Trophoblast cell (in vitro differentiated cells and primary cell): ENCODE measurements around the gene AMOT.

Experiments used
- DNase-seq, 2 donors: peaks; one replicate each; pipeline ENCODE4 v3.0.0-alpha.2; 2016
- H2AFZ ChIP-seq: 2 replicates; pipeline ENCODE4 v1.6.1; 2013; ENCODE audit warnings: low read length, moderate library complexity, mild to moderate bottlenecking; ENCODE audit not compliant: insufficient read depth, poor library complexity
- H2AK5ac ChIP-seq: 2 replicates; pipeline ENCODE4 v1.6.1; 2013; ENCODE audit warnings: mild to moderate bottlenecking, low read length
- H2BK120ac ChIP-seq: 2 replicates; pipeline ENCODE4 v1.6.1; 2013; ENCODE audit warnings: low read length, mild to moderate bottlenecking, moderate library complexity; ENCODE audit not compliant: insufficient read depth, poor library complexity
- H2BK12ac ChIP-seq: 2 replicates; pipeline ENCODE4 v1.6.1; 2013; ENCODE audit warnings: mild to moderate bottlenecking, low read length, moderate library complexity
- H2BK5ac ChIP-seq: 2 replicates; pipeline ENCODE4 v1.6.1; 2013; ENCODE audit warnings: low read length, low read depth, moderate library complexity, mild to moderate bottlenecking; ENCODE audit not compliant: poor library complexity
- H3K14ac ChIP-seq: 2 replicates; pipeline ENCODE4 v1.6.1; 2013; ENCODE audit warnings: mild to moderate bottlenecking, low read length
- H3K18ac ChIP-seq: 2 replicates; pipeline ENCODE4 v1.6.1; 2013; ENCODE audit warnings: mild to moderate bottlenecking, low read length
- H3K23ac ChIP-seq: 2 replicates; pipeline ENCODE4 v1.6.1; 2013; ENCODE audit warnings: low read length
- H3K27ac ChIP-seq: 2 replicates; pipeline ENCODE4 v1.5.1; 2013; ENCODE audit warnings: low read depth, mild to moderate bottlenecking, inconsistent platforms, low read length, moderate library complexity
- H3K27me3 ChIP-seq: 2 replicates; pipeline ENCODE4 v1.6.1; 2013; ENCODE audit warnings: inconsistent platforms, mild to moderate bottlenecking, low read length, moderate library complexity; ENCODE audit not compliant: insufficient read depth
- H3K36me3 ChIP-seq, 2 experiments: 1 replicate in 1 of 2; 2 replicates in 1 of 2; pipeline ENCODE4 v1.6.1; 2013; ENCODE audit warnings: low read length in 2 of 2, mild to moderate bottlenecking in 2 of 2, moderate library complexity in 1 of 2; ENCODE audit not compliant: insufficient read depth in 2 of 2, control insufficient read depth in 1 of 2
- H3K4ac ChIP-seq: 2 replicates; pipeline ENCODE4 v1.6.1; 2013; ENCODE audit warnings: low read depth, mild to moderate bottlenecking, low read length, moderate library complexity
- H3K4me1 ChIP-seq, 2 experiments: 1 replicate in 1 of 2; 2 replicates in 1 of 2; pipeline ENCODE4 v1.6.1; 2013; ENCODE audit warnings: low read length in 2 of 2, mild to moderate bottlenecking in 2 of 2, moderate library complexity in 1 of 2; ENCODE audit not compliant: insufficient read depth in 2 of 2, control insufficient read depth in 1 of 2
- H3K4me2 ChIP-seq: 2 replicates; pipeline ENCODE4 v1.6.1; 2013; ENCODE audit warnings: inconsistent platforms, mild to moderate bottlenecking, low read length, moderate library complexity
- H3K4me3 ChIP-seq: 2 replicates; pipeline ENCODE4 v1.5.1; 2013; ENCODE audit warnings: mild to moderate bottlenecking, low read depth, low read length, inconsistent platforms
- H3K79me1 ChIP-seq: one replicate; pipeline ENCODE4 v1.6.1; 2013; ENCODE audit warnings: low read length
- H3K79me2 ChIP-seq: 2 replicates; pipeline ENCODE4 v1.6.1; 2013; ENCODE audit warnings: low read length, mild to moderate bottlenecking; ENCODE audit not compliant: control insufficient read depth, insufficient read depth, poor library complexity
- H3K9ac ChIP-seq: 2 replicates; pipeline ENCODE4 v1.6.1; 2013; ENCODE audit warnings: mild to moderate bottlenecking, low read length
- H3K9me3 ChIP-seq: 2 replicates; pipeline ENCODE4 v1.6.1; 2013; ENCODE audit warnings: low read depth, mild to moderate bottlenecking, control low read depth, inconsistent platforms, low read length; ENCODE audit not compliant: insufficient read depth
- H4K12ac ChIP-seq: 2 replicates; pipeline ENCODE4 v1.6.1; 2013; ENCODE audit warnings: low read depth, mild to moderate bottlenecking, low read length, moderate library complexity
- H4K8ac ChIP-seq: 2 replicates; pipeline ENCODE4 v1.6.1; 2013; ENCODE audit warnings: low read depth, mild to moderate bottlenecking, low read length, moderate library complexity
- H4K91ac ChIP-seq: one replicate; pipeline ENCODE4 v1.6.1; 2013; ENCODE audit warnings: low read depth, mild to moderate bottlenecking, low read length, moderate library complexity
- WGBS: extraction: QIAGEN DNeasy Blood & Tissue Kit; methylation state at CpG from one replicate; pipeline ENCODE4 v1.1.7; 2013; ENCODE audit warnings: missing lambda C conversion rate; ENCODE audit not compliant: insufficient read length, insufficient coverage; ENCODE audit errors: extremely low coverage; 5-methylcytosine and 5-hydroxymethylcytosine counted together

The AMOT gene

GRCh38 chrX:112784692-112785091 lies 55.9 kb downstream of the AMOT start:
- Histone ChIP-seq H3K27me3 (no peaks in the 10 kb centered on the region), H3K79me1 (no peaks in the 10 kb centered on the region), H3K14ac (no peak overlapping the region), H3K4me2 (no peak overlapping the region), H3K9ac (no peak overlapping the region), H2AK5ac (no peak overlapping the region), H2BK120ac (no peak overlapping the region), H3K18ac (no peak overlapping the region), H3K4ac (no peak overlapping the region), H4K8ac (no peak overlapping the region), H3K23ac (no peak overlapping the region), H4K91ac (no peak overlapping the region), H3K4me3 (no peak overlapping the region), H3K27ac (no peak overlapping the region), H2BK12ac (no peak overlapping the region), H4K12ac (no peak overlapping the region), H3K79me2 (no peaks in the 10 kb centered on the region), H2AFZ (no peak overlapping the region), H2BK5ac (no peak overlapping the region), H3K36me3 (peaks cover 19 to 36% of the 10 kb centered on the region in 2 experiments), H3K9me3 (no peaks in the 10 kb centered on the region), H3K4me1 (peaks cover 0 to 3% of the 10 kb centered on the region in 2 experiments)
- WGBS = no CpG with 5 or more reads among the region's 3 CpGs
- no peak for DNase-seq

- Histone ChIP-seq H4K8ac (no peak overlapping the region), H2AFZ (no peak overlapping the region), H3K79me1 (no peaks in the 10 kb centered on the region), H3K9ac (no peak overlapping the region), H3K4ac (no peak overlapping the region), H3K9me3 (no peaks in the 10 kb centered on the region), H3K23ac (no peak overlapping the region), H4K91ac (no peak overlapping the region), H4K12ac (peak overlapping the region; percentile 26), H3K18ac (no peak overlapping the region), H3K79me2 (no peaks in the 10 kb centered on the region), H3K27me3 (no peaks in the 10 kb centered on the region), H2AK5ac (no peak overlapping the region), H3K4me2 (no peak overlapping the region), H3K4me3 (no peak overlapping the region), H3K27ac (no peak overlapping the region), H3K36me3 (peaks cover 26 to 48% of the 10 kb centered on the region in 2 experiments), H3K4me1 (no peaks in the 10 kb centered on the region), H2BK5ac (no peak overlapping the region), H3K14ac (no peak overlapping the region), H2BK120ac (no peak overlapping the region), H2BK12ac (no peak overlapping the region)
- DNase-seq = no peak
- WGBS = no CpG with 5 or more reads among the region's 9 CpGs
These were observed 61.5 kb downstream of the AMOT start for GRCh38 chrX:112779139-112779538.

GRCh38 chrX:112774651-112775293 lies 65.9 kb downstream of the AMOT start:
- Histone ChIP-seq H3K4me1 (no peaks in the 10 kb centered on the region), H4K91ac (no peak overlapping the region), H3K27ac (no peak overlapping the region), H3K79me1 (no peaks in the 10 kb centered on the region), H2BK5ac (no peak overlapping the region), H2AFZ (no peak overlapping the region), H3K9ac (no peak overlapping the region), H2BK12ac (no peak overlapping the region), H3K4ac (no peak overlapping the region), H4K12ac (no peak overlapping the region), H3K79me2 (no peaks in the 10 kb centered on the region), H4K8ac (no peak overlapping the region), H3K27me3 (no peaks in the 10 kb centered on the region), H3K9me3 (no peaks in the 10 kb centered on the region), H2AK5ac (no peak overlapping the region), H3K4me2 (no peak overlapping the region), H3K18ac (no peak overlapping the region), H3K14ac (no peak overlapping the region), H3K4me3 (no peak overlapping the region), H3K36me3 (peaks cover 13 to 25% of the 10 kb centered on the region in 2 experiments), H2BK120ac (no peak overlapping the region), H3K23ac (no peak overlapping the region)
- no peak for DNase-seq
- WGBS = no CpG with 5 or more reads among the region's 10 CpGs

- H3K4me1 ChIP-seq = no peaks in the 10 kb centered on the region
- H3K79me1 ChIP-seq = no peaks in the 10 kb centered on the region
- no peak overlapping the region for H2BK120ac ChIP-seq
- no peak overlapping the region for H2AK5ac ChIP-seq
- H3K18ac ChIP-seq = no peak overlapping the region
- no peaks in the 10 kb centered on the region for H3K27me3 ChIP-seq
- no peak overlapping the region for H2BK12ac ChIP-seq
- H3K79me2 ChIP-seq = no peaks in the 10 kb centered on the region
- no peak overlapping the region for H3K4ac ChIP-seq
- H2AFZ ChIP-seq = no peak overlapping the region
- no peak overlapping the region for H3K4me3 ChIP-seq
- H2BK5ac ChIP-seq = no peak overlapping the region
- H4K91ac ChIP-seq = no peak overlapping the region
- no CpG with 5 or more reads among the region's 4 CpGs for WGBS
- H3K14ac ChIP-seq = no peak overlapping the region
- H3K4me2 ChIP-seq = no peak overlapping the region
- no peaks in the 10 kb centered on the region for H3K9me3 ChIP-seq
- H3K27ac ChIP-seq = no peak overlapping the region
- H3K9ac ChIP-seq = no peak overlapping the region
- H3K36me3 ChIP-seq = peaks cover 9 to 21% of the 10 kb centered on the region in 2 experiments
- H3K23ac ChIP-seq = no peak overlapping the region
- no peak for DNase-seq
- no peak overlapping the region for H4K12ac ChIP-seq
- H4K8ac ChIP-seq = no peak overlapping the region
These were observed 66.5 kb downstream of the AMOT start for GRCh38 chrX:112774142-112774541.
